ENCODE data around the gene CA9. TPM values are rescaled to one million over a fixed set of nuclear protein-coding genes. Genes with fewer than 3 reads are reported as not detected.
"Not testable (repeated sequence)": the region's sequence is repeated elsewhere in the genome, so short reads cannot be mapped to it uniquely, and the experiment has no call there.

Gene CA9
- total RNA-seq, 1 experiment from 2014 or later, result 6.6 TPM

DNA sequence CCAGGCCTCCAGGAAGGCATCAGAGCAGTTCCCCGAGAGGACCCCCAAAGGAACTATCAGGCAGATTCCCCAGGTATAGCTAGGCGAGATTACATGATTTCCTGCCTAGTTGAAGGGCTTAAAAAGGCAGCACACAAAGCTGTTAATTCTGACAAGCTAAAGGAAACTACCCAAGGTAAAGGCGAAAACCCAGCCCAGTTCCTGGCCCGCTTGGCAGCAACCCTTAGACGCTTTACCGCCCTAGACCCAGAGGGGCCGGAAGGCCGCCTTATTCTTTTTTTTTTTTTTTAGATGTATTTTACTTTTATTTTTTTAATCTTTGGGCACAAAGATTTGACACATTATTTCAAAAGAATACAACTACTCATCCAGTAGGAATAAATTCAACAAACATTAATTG lies 35.0 kb upstream of the CA9 start:
- H4K20me1 ChIP-seq (ENCODE audit: insufficient read depth); H2AFZ ChIP-seq; POLR2A ChIA-PET (ENCODE audit: unreplicated experiment); H3K79me2 ChIP-seq (ENCODE audit: low read depth); BruUV-seq (replicated peaks); H3K27ac ChIP-seq; H3K4me1 ChIP-seq (replicated peaks; ENCODE audit: insufficient read depth); H3K9me3 ChIP-seq (ENCODE audit: insufficient read depth, low read depth); H3K4me2 ChIP-seq; H3K36me3 ChIP-seq (ENCODE audit: low read depth); H3F3A ChIP-seq (ENCODE audit: insufficient read depth, low read depth); intact Hi-C loops (cut with micrococcal nuclease; ENCODE audit: unreplicated experiment); H3K9me2 ChIP-seq (ENCODE audit: insufficient read depth); H3K4me3 ChIP-seq; CTCF ChIA-PET; H3K27me3 ChIP-seq (ENCODE audit: insufficient read depth, low read depth); DNase-seq: not testable (repeated sequence)

DNA sequence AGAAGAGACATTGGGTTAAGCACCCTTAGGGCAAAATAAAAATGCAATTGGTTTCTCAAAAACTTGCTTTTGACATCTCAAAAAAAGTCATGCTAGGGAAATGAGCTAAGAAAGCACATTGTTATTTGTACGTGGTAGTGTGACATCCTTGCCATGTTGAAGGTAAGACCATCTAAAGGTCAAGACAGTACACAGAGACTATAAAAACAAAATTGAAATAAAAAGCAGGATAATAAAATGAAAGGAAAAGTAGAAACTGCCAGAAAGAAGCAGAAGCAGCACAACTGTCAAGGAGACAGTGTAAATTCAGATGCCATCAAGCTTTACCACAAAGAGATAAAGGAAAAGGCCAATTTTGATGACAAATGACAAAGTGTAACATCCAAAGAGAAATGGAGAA lies 34.5 kb upstream of the CA9 start:
- H2AFZ ChIP-seq; DNase-seq; BruUV-seq (replicated peaks); H3K27me3 ChIP-seq (ENCODE audit: insufficient read depth, low read depth); H3K9me3 ChIP-seq (ENCODE audit: insufficient read depth, low read depth); H3F3A ChIP-seq (ENCODE audit: insufficient read depth, low read depth); H3K27ac ChIP-seq; H3K4me2 ChIP-seq; POLR2A ChIA-PET (ENCODE audit: unreplicated experiment); H3K79me2 ChIP-seq (ENCODE audit: low read depth); H4K20me1 ChIP-seq (ENCODE audit: insufficient read depth); intact Hi-C loops (cut with micrococcal nuclease; ENCODE audit: unreplicated experiment); CTCF ChIA-PET; H3K4me3 ChIP-seq; H3K4me1 ChIP-seq (replicated peaks; ENCODE audit: insufficient read depth); H3K9me2 ChIP-seq (ENCODE audit: insufficient read depth); H3K36me3 ChIP-seq (ENCODE audit: low read depth): not testable (repeated sequence)

DNA sequence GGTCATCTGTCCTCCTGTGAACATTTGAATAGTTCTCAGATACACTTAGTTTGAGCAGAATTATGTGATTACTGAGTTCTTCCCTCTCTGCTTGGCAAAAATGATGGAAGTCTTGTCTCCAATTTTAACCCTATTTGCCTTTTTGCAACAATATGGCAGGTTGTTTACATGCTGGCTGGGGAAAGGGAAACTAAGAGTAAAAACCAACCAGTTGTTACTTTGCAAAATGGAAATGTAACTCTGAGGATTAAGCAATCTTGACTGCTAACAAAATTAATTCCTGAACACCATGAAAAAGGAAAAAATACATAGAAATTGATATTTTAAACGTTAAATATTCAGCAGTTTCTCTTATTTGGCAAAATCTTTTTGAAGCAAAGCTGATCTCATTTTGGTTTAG lies 34.1 kb upstream of the CA9 start:
- no peaks in the 10 kb centered on the region for H3K36me3 ChIP-seq (ENCODE audit: low read depth)
- H3K4me3 ChIP-seq, result no peak overlapping the region
- no TSS peak for BruUV-seq (replicated peaks)
- H3K9me2 ChIP-seq (ENCODE audit: insufficient read depth), result no peaks in the 10 kb centered on the region
- H4K20me1 ChIP-seq (ENCODE audit: insufficient read depth), result no peaks in the 10 kb centered on the region
- H3K27me3 ChIP-seq (ENCODE audit: insufficient read depth, low read depth), result no peaks in the 10 kb centered on the region
- no peaks in the 10 kb centered on the region for H3K79me2 ChIP-seq (ENCODE audit: low read depth)
- TF ChIP-seq EZH2 (IDR thresholded peaks at IDR 0.05; ENCODE audit: low read depth), result no peak
- TF ChIP-seq, protein P1, sequence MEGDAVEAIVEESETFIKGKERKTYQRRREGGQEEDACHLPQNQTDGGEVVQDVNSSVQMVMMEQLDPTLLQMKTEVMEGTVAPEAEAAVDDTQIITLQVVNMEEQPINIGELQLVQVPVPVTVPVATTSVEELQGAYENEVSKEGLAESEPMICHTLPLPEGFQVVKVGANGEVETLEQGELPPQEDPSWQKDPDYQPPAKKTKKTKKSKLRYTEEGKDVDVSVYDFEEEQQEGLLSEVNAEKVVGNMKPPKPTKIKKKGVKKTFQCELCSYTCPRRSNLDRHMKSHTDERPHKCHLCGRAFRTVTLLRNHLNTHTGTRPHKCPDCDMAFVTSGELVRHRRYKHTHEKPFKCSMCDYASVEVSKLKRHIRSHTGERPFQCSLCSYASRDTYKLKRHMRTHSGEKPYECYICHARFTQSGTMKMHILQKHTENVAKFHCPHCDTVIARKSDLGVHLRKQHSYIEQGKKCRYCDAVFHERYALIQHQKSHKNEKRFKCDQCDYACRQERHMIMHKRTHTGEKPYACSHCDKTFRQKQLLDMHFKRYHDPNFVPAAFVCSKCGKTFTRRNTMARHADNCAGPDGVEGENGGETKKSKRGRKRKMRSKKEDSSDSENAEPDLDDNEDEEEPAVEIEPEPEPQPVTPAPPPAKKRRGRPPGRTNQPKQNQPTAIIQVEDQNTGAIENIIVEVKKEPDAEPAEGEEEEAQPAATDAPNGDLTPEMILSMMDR (conservative IDR thresholded peaks at IDR 0.05), result no peak
- H3K4me2 ChIP-seq, result no peak overlapping the region
- intact Hi-C loops (cut with micrococcal nuclease; ENCODE audit: unreplicated experiment), result no loop called here
- no peaks in the 10 kb centered on the region for H3K4me1 ChIP-seq (replicated peaks; ENCODE audit: insufficient read depth)
- no peak overlapping the region for H2AFZ ChIP-seq
- H3F3A ChIP-seq (ENCODE audit: insufficient read depth, low read depth), result no peaks in the 10 kb centered on the region
- POLR2A ChIA-PET (ENCODE audit: unreplicated experiment), result no interaction called here
- CTCF ChIA-PET, result no interaction called here
- H3K27ac ChIP-seq, result no peak overlapping the region
- no peak for DNase-seq
- no peaks in the 10 kb centered on the region for H3K9me3 ChIP-seq (ENCODE audit: insufficient read depth, low read depth)

DNA sequence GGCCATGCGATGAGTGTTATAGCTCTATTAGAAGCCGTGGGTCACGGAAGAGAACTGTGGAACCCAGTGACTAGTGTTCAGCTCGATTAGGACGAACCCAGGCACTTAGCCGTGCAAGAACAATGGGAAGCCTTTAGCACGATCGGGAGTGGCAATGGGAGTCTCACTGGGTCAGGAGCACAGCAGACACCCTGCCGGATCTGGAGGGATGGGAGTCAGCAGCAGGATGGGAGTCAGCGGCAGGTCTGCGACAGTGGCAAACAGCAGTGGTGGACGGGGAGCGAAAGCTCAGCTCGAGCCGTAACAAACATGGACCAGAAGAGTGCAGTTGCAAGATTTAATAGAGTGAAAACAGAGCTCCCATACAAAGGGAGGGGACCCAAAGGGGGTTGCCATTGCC lies 33.3 kb upstream of the CA9 start:
- CTCF ChIA-PET; POLR2A ChIA-PET (ENCODE audit: unreplicated experiment); BruUV-seq (replicated peaks); H3K27ac ChIP-seq; H3K4me3 ChIP-seq; H4K20me1 ChIP-seq (ENCODE audit: insufficient read depth); H2AFZ ChIP-seq; H3K9me2 ChIP-seq (ENCODE audit: insufficient read depth); H3K4me2 ChIP-seq; H3K4me1 ChIP-seq (replicated peaks; ENCODE audit: insufficient read depth); intact Hi-C loops (cut with micrococcal nuclease; ENCODE audit: unreplicated experiment); DNase-seq; H3K79me2 ChIP-seq (ENCODE audit: low read depth); H3F3A ChIP-seq (ENCODE audit: insufficient read depth, low read depth); H3K9me3 ChIP-seq (ENCODE audit: insufficient read depth, low read depth); H3K36me3 ChIP-seq (ENCODE audit: low read depth); H3K27me3 ChIP-seq (ENCODE audit: insufficient read depth, low read depth): not testable (repeated sequence)

DNA sequence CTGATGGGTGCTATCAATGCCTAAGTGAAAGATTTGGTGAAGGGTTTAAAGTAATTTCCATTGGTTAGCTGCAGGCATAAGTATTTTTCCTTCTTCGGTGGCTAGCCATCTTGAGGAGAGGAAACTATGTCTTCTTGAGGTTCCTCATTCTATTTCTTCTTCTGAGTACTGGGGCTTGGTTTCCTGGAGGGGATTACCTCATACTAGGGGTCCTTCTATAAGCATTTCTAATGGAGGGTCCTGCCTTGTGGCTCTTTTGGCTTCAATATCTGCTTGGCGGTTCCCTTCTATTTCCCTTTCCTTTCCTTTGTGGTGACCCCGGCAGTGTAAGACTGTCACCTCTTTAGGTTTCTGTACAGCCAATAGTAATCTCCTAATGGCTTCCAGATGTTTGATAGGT lies 32.2 kb upstream of the CA9 start:
- H3K4me1 ChIP-seq (replicated peaks; ENCODE audit: insufficient read depth); H3K9me2 ChIP-seq (ENCODE audit: insufficient read depth); H3K4me2 ChIP-seq; H3K4me3 ChIP-seq; POLR2A ChIA-PET (ENCODE audit: unreplicated experiment); H3K36me3 ChIP-seq (ENCODE audit: low read depth); intact Hi-C loops (cut with micrococcal nuclease; ENCODE audit: unreplicated experiment); H3K27me3 ChIP-seq (ENCODE audit: insufficient read depth, low read depth); H3K27ac ChIP-seq; H4K20me1 ChIP-seq (ENCODE audit: insufficient read depth); H3K79me2 ChIP-seq (ENCODE audit: low read depth); H3F3A ChIP-seq (ENCODE audit: insufficient read depth, low read depth); H3K9me3 ChIP-seq (ENCODE audit: insufficient read depth, low read depth); BruUV-seq (replicated peaks); H2AFZ ChIP-seq; CTCF ChIA-PET; DNase-seq: not testable (repeated sequence)
